Measurements from ENCODE around the gene CFAP54. TPM values are rescaled to one million over a fixed set of nuclear protein-coding genes. Genes with fewer than 3 reads are reported as not detected.

CFAP54 gene
- total RNA-seq, 1 experiment from 2014 or later, result 0.71 TPM

DNA sequence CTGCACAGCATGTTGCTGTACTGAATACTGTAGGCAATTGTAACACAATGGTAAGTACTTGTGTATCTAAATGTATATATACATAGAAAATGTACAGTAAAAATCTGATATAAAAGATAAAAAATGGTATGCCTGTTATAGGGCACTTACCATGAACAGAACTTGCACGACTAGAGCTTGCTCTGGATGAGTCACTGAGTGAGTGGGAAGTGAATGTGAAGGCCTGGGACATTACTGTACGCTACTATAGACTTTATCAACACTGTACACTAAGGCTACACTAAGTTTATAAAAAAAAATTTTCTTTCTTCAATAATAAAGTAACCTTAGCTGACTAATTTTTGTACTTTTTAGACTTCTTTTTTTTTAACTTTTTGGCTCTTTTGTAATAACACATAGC, 393.5 kb downstream of the CFAP54 start:
- Histone ChIP-seq H3K36me3 (ENCODE audit: insufficient read depth, low read length, poor library complexity, severe bottlenecking) (no peaks in the 10 kb centered on the region), H3K27ac (ENCODE audit: low read depth, low read length, poor library complexity, severe bottlenecking) (no peak overlapping the region), H3K27me3 (replicated peaks; ENCODE audit: insufficient read depth, low read depth, low read length, poor library complexity) (no peaks in the 10 kb centered on the region), H3K9me3 (ENCODE audit: low read depth, low read length, poor library complexity, severe bottlenecking) (no peaks in the 10 kb centered on the region), H3K4me1 (ENCODE audit: insufficient read depth, low read length, poor library complexity, severe bottlenecking) (no peaks in the 10 kb centered on the region), H3K4me3 (ENCODE audit: low read depth, low read length, poor library complexity, severe bottlenecking) (no peak overlapping the region)
- ChIA-PET CTCF (no interaction called here), POLR2A (ENCODE audit: low non-redundant PET) (no interaction called here)
- no peak for DNase-seq (ENCODE audit: low spot score)
- no TSS peak for BruUV-seq (replicated peaks)
- TF ChIP-seq, protein P1, sequence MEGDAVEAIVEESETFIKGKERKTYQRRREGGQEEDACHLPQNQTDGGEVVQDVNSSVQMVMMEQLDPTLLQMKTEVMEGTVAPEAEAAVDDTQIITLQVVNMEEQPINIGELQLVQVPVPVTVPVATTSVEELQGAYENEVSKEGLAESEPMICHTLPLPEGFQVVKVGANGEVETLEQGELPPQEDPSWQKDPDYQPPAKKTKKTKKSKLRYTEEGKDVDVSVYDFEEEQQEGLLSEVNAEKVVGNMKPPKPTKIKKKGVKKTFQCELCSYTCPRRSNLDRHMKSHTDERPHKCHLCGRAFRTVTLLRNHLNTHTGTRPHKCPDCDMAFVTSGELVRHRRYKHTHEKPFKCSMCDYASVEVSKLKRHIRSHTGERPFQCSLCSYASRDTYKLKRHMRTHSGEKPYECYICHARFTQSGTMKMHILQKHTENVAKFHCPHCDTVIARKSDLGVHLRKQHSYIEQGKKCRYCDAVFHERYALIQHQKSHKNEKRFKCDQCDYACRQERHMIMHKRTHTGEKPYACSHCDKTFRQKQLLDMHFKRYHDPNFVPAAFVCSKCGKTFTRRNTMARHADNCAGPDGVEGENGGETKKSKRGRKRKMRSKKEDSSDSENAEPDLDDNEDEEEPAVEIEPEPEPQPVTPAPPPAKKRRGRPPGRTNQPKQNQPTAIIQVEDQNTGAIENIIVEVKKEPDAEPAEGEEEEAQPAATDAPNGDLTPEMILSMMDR (conservative IDR thresholded peaks at IDR 0.05; ENCODE audit: low read depth, low read length), result no peak
- TF ChIP-seq EZH2 (IDR thresholded peaks at IDR 0.05; ENCODE audit: borderline replicate concordance, low read depth, low read length, poor library complexity, severe bottlenecking), result no peak
- intact Hi-C loops (cut with micrococcal nuclease; ENCODE audit: unreplicated experiment), result no loop called here

DNA sequence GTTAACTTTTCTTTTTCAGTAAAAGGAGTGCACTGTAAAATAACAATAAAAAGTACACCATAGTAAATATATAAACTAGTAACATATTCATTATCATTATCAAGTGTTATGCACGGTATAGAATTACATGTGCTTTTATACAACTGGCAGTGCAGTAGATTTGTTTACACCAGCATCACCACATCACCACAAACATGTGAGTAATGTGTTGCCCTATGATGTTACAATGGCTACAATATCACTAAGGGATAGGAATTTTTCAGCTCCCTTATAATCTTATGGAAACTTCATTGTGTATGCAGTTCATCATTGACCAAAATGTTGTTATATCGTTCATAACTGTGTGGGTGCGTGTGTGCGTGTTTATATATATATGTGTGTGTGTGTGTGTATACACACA, 394.2 kb downstream of the CFAP54 start:
- no peak for DNase-seq (ENCODE audit: low spot score)
- TF ChIP-seq, protein P1 (conservative IDR thresholded peaks at IDR 0.05; ENCODE audit: low read depth, low read length), result no peak
- TF ChIP-seq EZH2 (IDR thresholded peaks at IDR 0.05; ENCODE audit: borderline replicate concordance, low read depth, low read length, poor library complexity, severe bottlenecking), result no peak
- H3K4me1 ChIP-seq (ENCODE audit: insufficient read depth, low read length, poor library complexity, severe bottlenecking), result no peaks in the 10 kb centered on the region
- POLR2A ChIA-PET (ENCODE audit: low non-redundant PET), result no interaction called here
- no peaks in the 10 kb centered on the region for H3K36me3 ChIP-seq (ENCODE audit: insufficient read depth, low read length, poor library complexity, severe bottlenecking)
- H3K4me3 ChIP-seq (ENCODE audit: low read depth, low read length, poor library complexity, severe bottlenecking), result no peak overlapping the region
- H3K27ac ChIP-seq (ENCODE audit: low read depth, low read length, poor library complexity, severe bottlenecking), result no peak overlapping the region
- intact Hi-C loops (cut with micrococcal nuclease; ENCODE audit: unreplicated experiment), result no loop called here
- BruUV-seq (replicated peaks), result no TSS peak
- no peaks in the 10 kb centered on the region for H3K9me3 ChIP-seq (ENCODE audit: low read depth, low read length, poor library complexity, severe bottlenecking)
- no peaks in the 10 kb centered on the region for H3K27me3 ChIP-seq (replicated peaks; ENCODE audit: insufficient read depth, low read depth, low read length, poor library complexity)
- CTCF ChIA-PET, result no interaction called here

DNA sequence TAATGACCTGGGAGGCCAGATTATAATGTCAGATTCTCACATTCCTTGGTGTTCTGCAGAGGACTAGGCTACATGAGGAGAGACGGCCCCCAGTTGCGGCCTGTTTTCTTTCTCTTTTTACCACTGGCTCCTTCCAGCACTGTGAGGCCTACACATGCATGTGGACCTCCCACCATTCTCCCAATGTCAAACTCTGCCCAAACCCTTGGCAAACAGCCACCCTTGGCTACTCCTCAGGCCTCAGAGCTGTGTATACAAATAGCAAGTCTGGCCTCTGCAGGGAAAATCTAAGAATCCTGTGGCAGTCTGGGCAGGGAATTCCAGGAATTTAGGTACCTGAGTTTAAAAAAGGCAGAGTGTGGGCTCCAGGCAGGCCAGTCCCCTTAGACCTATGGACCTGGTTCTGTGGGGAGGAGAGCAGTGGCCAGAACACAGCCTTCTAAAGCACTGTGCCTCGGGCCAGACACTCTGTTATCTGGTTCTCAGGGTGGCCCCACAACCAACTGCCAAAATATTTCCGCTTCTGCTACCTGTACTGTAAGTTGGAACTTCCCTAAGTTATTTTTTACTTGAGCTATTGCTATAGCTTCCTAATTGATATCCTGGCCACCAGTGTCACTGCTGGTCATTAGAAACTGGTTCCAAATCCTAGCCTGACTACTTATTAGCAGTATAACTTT, 397.8 kb downstream of the CFAP54 start:
- H3K4me1 ChIP-seq (ENCODE audit: insufficient read depth, low read length, poor library complexity, severe bottlenecking), result no peaks in the 10 kb centered on the region

More for the DNA sequence above, 397.8 kb downstream of the CFAP54 start:
- ChIA-PET POLR2A (ENCODE audit: low non-redundant PET) (no interaction called here), CTCF (no interaction called here)
- no peak overlapping the region for H3K4me3 ChIP-seq (ENCODE audit: low read depth, low read length, poor library complexity, severe bottlenecking)
- no TSS peak for BruUV-seq (replicated peaks)
- DNase-seq (ENCODE audit: low spot score), result no peak
- no peaks in the 10 kb centered on the region for H3K36me3 ChIP-seq (ENCODE audit: insufficient read depth, low read length, poor library complexity, severe bottlenecking)
- TF ChIP-seq EZH2 (IDR thresholded peaks at IDR 0.05; ENCODE audit: borderline replicate concordance, low read depth, low read length, poor library complexity, severe bottlenecking), result no peak
- no peaks in the 10 kb centered on the region for H3K9me3 ChIP-seq (ENCODE audit: low read depth, low read length, poor library complexity, severe bottlenecking)
- H3K27me3 ChIP-seq (replicated peaks; ENCODE audit: insufficient read depth, low read depth, low read length, poor library complexity), result no peaks in the 10 kb centered on the region
- H3K27ac ChIP-seq (ENCODE audit: low read depth, low read length, poor library complexity, severe bottlenecking), result no peak overlapping the region
- intact Hi-C loops (cut with micrococcal nuclease; ENCODE audit: unreplicated experiment), result no loop called here

Data from A673 (cell line).